Colon (tissue), 2 donors: ENCODE results near the gene MPO.

Experiments used
- FAIRE-seq: peaks from 2 replicates; lab custom pipeline; 2012; peaks lifted over from hg19 to GRCh38; lab: Jason Lieb, UNC
- donor health status: control.
- donor health status: control.

MPO gene

GRCh38 chr17:58263773-58264172 lies 17.0 kb downstream of the MPO start:
- FAIRE-seq: no peak

GRCh38 chr17:58262149-58262548 lies 18.6 kb downstream of the MPO start:
- no peak for FAIRE-seq

- FAIRE-seq: no peak
Observed at GRCh38 chr17:58254803-58255202, 25.9 kb downstream of the MPO start.

- no peak for FAIRE-seq
Observed at GRCh38 chr17:58253082-58253481, 27.7 kb downstream of the MPO start.

- FAIRE-seq: no peak
Observed at GRCh38 chr17:58252141-58252540, 28.6 kb downstream of the MPO start.

- no peak for FAIRE-seq
Observed at GRCh38 chr17:58250344-58251011, 30.3 kb downstream of the MPO start.

GRCh38 chr17:58249270-58250133 lies 31.2 kb downstream of the MPO start:
- no peak for FAIRE-seq

GRCh38 chr17:58248955-58249269 lies 31.8 kb downstream of the MPO start:
- no peak for FAIRE-seq

GRCh38 chr17:58247511-58248363 lies 33.0 kb downstream of the MPO start:
- no peak for FAIRE-seq

GRCh38 chr17:58246781-58247180 lies 34.0 kb downstream of the MPO start:
- FAIRE-seq: no peak

GRCh38 chr17:58246104-58246740 lies 34.5 kb downstream of the MPO start:
- FAIRE-seq: no peak

- FAIRE-seq: no peak
Observed at GRCh38 chr17:58245428-58246103, 35.2 kb downstream of the MPO start.

- FAIRE-seq: no peak
Observed at GRCh38 chr17:58244963-58245362, 35.8 kb downstream of the MPO start.

- FAIRE-seq: no peak
Observed at GRCh38 chr17:58242171-58242784, 38.5 kb downstream of the MPO start.

GRCh38 chr17:58239987-58240386 lies 40.7 kb downstream of the MPO start:
- no peak for FAIRE-seq

GRCh38 chr17:58238147-58238634 lies 42.5 kb downstream of the MPO start, which contains the start of gene LPO:
LPO (plus strand) TSS chr17:58238584; CDS start chr17:58242980, 4,396 bp downstream.
- no peak for FAIRE-seq

GRCh38 chr17:58236394-58236793 lies 44.3 kb downstream of the MPO start:
- no peak for FAIRE-seq

GRCh38 chr17:58235821-58236220 lies 44.9 kb downstream of the MPO start:
- FAIRE-seq: no peak

GRCh38 chr17:58234512-58234911 lies 46.2 kb downstream of the MPO start:
- no peak for FAIRE-seq

GRCh38 chr17:58233543-58233942 lies 47.2 kb downstream of the MPO start:
- FAIRE-seq: no peak

- no peak for FAIRE-seq
Observed at GRCh38 chr17:58232707-58233156, 48.0 kb downstream of the MPO start.
